IPS-20b (cell line): ENCODE results near the gene PICALM.
"Not testable (repeated sequence)": the region's sequence is repeated elsewhere in the genome, so short reads cannot be mapped to it uniquely, and the experiment has no call there.

ENCODE experiments used
- H3K27ac ChIP-seq: one replicate; pipeline ENCODE4 v1.5.1; 2013; ENCODE audit warnings: low read length
- H3K27me3 ChIP-seq: 2 replicates; pipeline ENCODE4 v1.6.1; 2013; ENCODE audit warnings: mild to moderate bottlenecking, low read length, inconsistent platforms; ENCODE audit not compliant: insufficient read depth
- H3K36me3 ChIP-seq: 2 replicates; pipeline ENCODE4 v1.6.1; 2013; ENCODE audit warnings: low read depth, mild to moderate bottlenecking, inconsistent platforms, low read length, moderate library complexity; ENCODE audit not compliant: insufficient read depth
- H3K4me1 ChIP-seq: 2 replicates; pipeline ENCODE4 v1.6.1; 2013; ENCODE audit warnings: mild to moderate bottlenecking, control low read depth, inconsistent platforms, low read length, moderate library complexity; ENCODE audit not compliant: insufficient read depth
- H3K4me3 ChIP-seq: 2 replicates; pipeline ENCODE4 v1.5.1; 2013; ENCODE audit warnings: mild to moderate bottlenecking, low read length, inconsistent platforms
- H3K9ac ChIP-seq: 2 replicates; pipeline ENCODE4 v1.6.1; 2013; ENCODE audit warnings: low read depth, mild to moderate bottlenecking, inconsistent platforms, low read length, moderate library complexity
- H3K9me3 ChIP-seq: 2 replicates; pipeline ENCODE4 v1.6.1; 2013; ENCODE audit warnings: mild to moderate bottlenecking, low read depth, low read length, inconsistent platforms; ENCODE audit not compliant: insufficient read depth

Gene PICALM

DNA sequence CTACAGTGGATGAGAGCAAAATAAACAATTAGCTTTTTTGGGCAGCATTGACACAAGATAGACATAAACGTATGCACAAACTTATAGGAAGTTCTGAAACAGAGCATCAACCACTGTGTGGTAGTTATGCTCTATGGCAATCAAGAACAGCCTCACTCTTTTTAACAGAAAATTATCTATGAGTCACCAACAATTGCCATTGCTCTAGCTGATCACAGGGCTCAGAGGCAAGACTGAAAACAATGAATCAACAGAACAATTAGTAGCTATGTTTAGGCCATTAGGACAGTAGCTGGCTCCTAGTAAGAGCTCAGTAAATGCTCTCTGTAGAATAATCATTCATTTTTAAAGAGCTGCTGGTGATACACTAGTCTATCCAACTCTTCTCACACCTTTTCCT lies 34.9 kb upstream of the PICALM start:
- no peaks in the 10 kb centered on the region for H3K36me3 ChIP-seq
- H3K27me3 ChIP-seq: no peaks in the 10 kb centered on the region
- no peaks in the 10 kb centered on the region for H3K9me3 ChIP-seq
- no peak overlapping the region for H3K9ac ChIP-seq
- no peak overlapping the region for H3K4me3 ChIP-seq
- H3K27ac ChIP-seq: no peak overlapping the region
- no peaks in the 10 kb centered on the region for H3K4me1 ChIP-seq

DNA sequence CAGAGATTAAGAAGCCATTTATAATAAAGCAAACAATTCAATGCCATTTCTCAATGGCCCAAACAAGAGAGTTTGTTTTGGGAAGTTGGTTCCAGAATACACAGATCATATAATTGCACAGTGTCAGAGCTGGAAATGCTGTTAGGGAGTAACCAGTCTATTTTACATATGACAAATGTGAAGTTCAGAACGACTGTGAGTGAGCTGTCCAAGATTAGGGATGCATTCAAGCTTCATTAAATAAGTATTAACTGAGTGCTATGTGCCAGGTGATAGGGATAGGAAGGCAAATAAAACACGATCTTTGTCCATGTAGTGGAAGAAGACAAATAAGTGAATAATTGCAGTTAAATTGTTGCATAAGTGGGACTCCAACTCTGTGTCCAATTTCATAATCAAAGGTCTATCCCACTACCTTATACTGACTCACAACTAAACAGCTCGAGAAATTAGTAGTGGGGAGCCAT lies 33.1 kb upstream of the PICALM start:
- Histone ChIP-seq H3K9me3 (no peaks in the 10 kb centered on the region), H3K9ac (no peak overlapping the region), H3K36me3 (no peaks in the 10 kb centered on the region), H3K27me3 (no peaks in the 10 kb centered on the region), H3K4me1 (no peaks in the 10 kb centered on the region), H3K27ac (no peak overlapping the region), H3K4me3 (no peak overlapping the region)

DNA sequence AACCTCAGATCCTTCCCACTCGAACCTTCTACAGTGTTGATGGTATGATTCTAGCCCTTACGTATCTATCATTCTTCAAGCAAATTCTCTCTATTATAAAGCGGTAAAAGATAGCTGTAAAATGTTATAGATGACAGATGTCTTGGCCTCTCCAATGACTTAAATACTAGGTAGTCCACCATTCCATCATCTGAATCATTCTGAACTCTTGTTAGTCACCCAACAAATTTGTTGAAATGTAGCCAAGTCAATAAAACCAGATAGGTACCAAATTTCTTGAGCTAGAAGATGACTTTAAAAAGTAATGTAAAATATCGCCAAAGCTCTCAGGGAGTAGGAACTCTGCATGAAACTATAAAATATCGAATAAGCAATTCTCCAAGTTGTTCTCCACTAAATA lies 32.6 kb upstream of the PICALM start:
- no peaks in the 10 kb centered on the region for H3K27me3 ChIP-seq
- H3K4me1 ChIP-seq: no peaks in the 10 kb centered on the region
- no peaks in the 10 kb centered on the region for H3K36me3 ChIP-seq
- no peak overlapping the region for H3K9ac ChIP-seq
- no peak overlapping the region for H3K27ac ChIP-seq
- no peak overlapping the region for H3K4me3 ChIP-seq
- no peaks in the 10 kb centered on the region for H3K9me3 ChIP-seq

DNA sequence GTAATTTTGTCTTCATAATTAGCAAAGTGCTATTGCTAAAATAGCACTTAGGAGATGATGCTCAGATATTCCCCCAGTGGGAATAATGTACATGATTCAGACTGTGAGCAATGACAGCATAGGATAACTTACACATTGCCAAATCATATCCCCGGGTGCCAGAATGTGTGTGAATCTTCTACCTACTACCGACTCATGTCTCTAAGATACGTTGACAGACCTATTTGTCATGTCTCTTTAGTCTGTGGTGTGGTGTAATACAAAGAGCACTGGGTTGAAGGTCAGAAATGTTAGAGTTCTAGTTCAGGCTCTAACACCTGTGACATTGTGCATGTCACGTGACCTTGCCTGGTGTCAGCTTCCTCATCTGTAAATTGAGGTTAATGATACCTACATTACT lies 31.0 kb upstream of the PICALM start:
- Histone ChIP-seq H3K27me3 (no peaks in the 10 kb centered on the region), H3K9ac (no peak overlapping the region), H3K36me3 (no peaks in the 10 kb centered on the region), H3K4me1 (no peaks in the 10 kb centered on the region), H3K4me3 (no peak overlapping the region), H3K9me3 (no peaks in the 10 kb centered on the region), H3K27ac (no peak overlapping the region)

DNA sequence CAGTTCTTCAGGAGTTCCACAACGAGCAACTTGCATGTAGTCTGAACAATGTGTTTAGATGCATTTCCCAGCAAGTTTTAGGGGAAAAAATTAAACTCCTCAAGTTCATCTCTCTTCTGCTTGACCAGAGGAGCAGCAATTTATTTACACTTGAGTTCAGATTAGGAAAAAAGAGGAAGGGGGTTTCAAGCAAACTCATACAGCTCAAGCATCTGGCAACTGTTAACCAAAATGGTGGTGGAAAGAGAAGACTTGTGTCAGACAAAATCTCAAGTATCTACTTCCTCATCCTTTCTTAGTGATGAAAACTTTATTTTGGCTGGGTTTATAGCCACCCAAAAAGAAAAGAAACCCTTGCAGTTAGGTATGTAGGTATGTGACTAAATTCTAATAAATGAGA lies 29.1 kb upstream of the PICALM start:
- Histone ChIP-seq H3K36me3 (no peaks in the 10 kb centered on the region), H3K27me3 (no peaks in the 10 kb centered on the region), H3K4me1 (no peaks in the 10 kb centered on the region), H3K27ac (no peak overlapping the region), H3K9me3 (no peaks in the 10 kb centered on the region), H3K9ac (no peak overlapping the region), H3K4me3 (no peak overlapping the region)

DNA sequence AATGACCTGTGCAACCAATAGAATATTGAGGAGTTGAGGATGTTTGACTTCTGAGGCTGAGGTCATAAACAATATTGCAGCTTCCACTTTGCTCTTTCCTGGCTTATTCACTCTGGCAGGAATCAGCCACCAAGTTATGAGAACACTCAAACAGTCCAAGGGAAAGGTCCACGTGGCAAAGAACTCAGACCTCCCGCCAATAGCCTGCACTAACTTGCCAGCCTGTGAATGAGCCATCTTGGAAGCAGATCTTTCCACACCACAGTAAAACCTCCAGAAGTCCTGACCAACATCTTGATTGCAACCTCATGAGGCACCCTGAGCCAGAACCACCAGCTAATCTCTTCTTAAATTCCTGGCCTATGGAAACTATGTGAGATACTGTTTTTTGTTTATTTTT lies 22.7 kb upstream of the PICALM start:
- H3K27me3 ChIP-seq: no peaks in the 10 kb centered on the region
- H3K27ac ChIP-seq: no peak overlapping the region
- no peaks in the 10 kb centered on the region for H3K4me1 ChIP-seq
- H3K4me3 ChIP-seq: no peak overlapping the region
- no peaks in the 10 kb centered on the region for H3K36me3 ChIP-seq
- H3K9ac ChIP-seq: no peak overlapping the region
- H3K9me3 ChIP-seq: no peaks in the 10 kb centered on the region

DNA sequence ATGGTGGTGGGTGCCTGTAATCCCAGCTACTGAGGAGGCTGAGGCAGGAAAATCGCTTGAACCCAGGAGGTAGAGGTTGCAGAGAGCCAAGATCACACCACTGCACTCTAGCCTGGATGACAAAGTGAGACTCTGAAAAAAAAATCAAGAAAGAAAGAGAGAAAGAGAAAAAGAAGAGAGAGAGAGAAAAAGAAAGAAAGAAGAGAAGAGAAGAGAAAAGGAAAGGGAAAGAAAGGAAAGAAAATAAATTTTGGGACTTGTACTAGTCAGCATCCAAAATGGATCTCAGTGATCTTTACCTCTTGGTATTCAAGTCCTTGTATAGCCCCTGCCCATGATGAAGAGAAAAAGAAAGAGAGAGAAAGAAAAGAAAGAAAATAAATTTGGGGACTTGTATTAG lies 22.2 kb upstream of the PICALM start:
- Histone ChIP-seq H3K9ac (no peak overlapping the region), H3K27me3 (no peaks in the 10 kb centered on the region), H3K27ac (no peak overlapping the region), H3K36me3 (no peaks in the 10 kb centered on the region), H3K9me3 (no peaks in the 10 kb centered on the region), H3K4me1 (no peaks in the 10 kb centered on the region), H3K4me3 (no peak overlapping the region)

DNA sequence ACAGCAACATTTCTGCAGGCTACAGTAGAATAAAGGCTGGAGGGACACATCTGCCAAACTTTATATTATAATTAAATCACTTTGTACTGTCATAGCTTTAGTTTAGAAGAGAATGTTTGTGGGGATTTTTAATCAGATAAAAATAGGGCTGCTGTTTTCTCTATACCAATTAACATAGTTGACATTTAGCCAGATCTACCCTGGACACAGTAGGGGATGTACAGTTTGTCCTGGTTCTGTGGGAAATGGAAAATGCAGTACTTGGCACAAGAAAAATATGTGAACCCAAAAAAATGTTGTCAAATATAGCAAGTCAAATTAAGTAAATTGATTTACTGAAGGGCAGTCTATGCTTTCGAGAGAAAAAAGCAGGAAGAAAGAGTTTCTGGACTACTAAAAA lies 20.8 kb upstream of the PICALM start:
- H3K36me3 ChIP-seq: no peaks in the 10 kb centered on the region

DNA sequence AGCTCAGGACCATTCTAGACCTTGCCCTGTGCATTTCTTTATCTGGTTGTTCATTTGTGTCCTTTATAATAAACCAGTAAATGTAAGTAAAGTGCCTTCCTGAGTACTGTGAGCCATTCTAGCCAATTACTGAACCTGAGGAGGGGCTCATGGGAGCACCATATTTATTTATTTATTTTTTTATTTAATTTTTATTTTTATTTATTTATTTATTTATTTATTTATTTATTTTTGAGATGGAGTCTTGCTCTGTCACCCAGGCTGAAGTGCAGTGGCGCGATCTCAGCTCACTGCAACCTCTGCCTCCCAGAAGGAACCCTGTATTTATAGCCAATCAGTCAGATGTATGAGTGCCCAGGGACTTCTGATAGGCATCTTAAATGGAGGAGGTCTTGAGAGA lies 18.8 kb upstream of the PICALM start:
- not testable (repeated sequence) for H3K27me3 ChIP-seq, H3K4me1 ChIP-seq, H3K9ac ChIP-seq, H3K9me3 ChIP-seq, H3K27ac ChIP-seq, H3K36me3 ChIP-seq, H3K4me3 ChIP-seq

More for the DNA sequence above, 20.8 kb upstream of the PICALM start:
- H3K9me3 ChIP-seq: no peaks in the 10 kb centered on the region
- no peaks in the 10 kb centered on the region for H3K27me3 ChIP-seq
- H3K4me3 ChIP-seq: no peak overlapping the region
- H3K9ac ChIP-seq: no peak overlapping the region
- H3K4me1 ChIP-seq: no peaks in the 10 kb centered on the region
- no peak overlapping the region for H3K27ac ChIP-seq

DNA sequence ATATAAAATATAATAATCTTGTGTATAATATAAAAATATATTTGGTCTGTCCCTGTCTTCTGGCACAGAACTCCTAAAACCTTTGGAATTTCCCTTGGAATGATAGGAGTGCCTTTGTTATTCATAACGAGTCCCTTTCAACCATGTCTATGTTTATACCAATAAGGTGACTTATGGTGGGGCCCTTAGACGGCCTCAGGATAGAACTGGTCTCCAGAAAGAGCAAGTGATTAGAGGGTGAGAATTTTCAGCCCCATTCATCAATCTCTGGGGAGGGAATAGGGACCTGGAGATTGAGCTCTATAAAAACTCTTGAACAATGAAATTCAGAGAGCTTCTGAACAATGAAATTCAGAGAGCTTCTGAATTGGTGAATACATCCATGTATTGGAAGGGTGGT lies 18.4 kb upstream of the PICALM start:
- H3K9me3 ChIP-seq: no peaks in the 10 kb centered on the region
- H3K9ac ChIP-seq: no peak overlapping the region
- no peaks in the 10 kb centered on the region for H3K27me3 ChIP-seq
- no peaks in the 10 kb centered on the region for H3K36me3 ChIP-seq
- H3K27ac ChIP-seq: no peak overlapping the region
- no peak overlapping the region for H3K4me3 ChIP-seq
- no peaks in the 10 kb centered on the region for H3K4me1 ChIP-seq

DNA sequence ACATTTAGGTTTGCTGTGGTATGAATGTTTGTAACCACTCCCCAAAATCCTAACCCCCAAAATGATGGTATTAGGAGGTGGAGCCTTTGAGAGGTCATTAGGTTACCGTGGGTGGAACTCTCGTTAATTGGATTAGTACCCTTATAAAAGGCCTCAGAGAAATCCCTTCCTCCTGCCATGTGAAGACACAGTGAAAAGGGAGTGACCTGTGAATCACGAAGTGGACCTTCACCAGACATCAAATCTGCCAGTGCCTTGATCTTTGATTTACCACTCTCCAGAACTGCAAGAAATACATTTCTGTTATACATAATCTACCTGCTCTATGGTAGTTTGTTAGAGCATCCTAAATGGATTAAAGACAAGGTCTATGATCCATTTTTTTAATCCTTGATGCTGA lies 12.6 kb upstream of the PICALM start:
- Histone ChIP-seq H3K36me3 (no peaks in the 10 kb centered on the region), H3K27me3 (no peaks in the 10 kb centered on the region), H3K4me1 (no peaks in the 10 kb centered on the region), H3K9me3 (no peaks in the 10 kb centered on the region), H3K9ac (no peak overlapping the region), H3K4me3 (no peak overlapping the region), H3K27ac (no peak overlapping the region)

DNA sequence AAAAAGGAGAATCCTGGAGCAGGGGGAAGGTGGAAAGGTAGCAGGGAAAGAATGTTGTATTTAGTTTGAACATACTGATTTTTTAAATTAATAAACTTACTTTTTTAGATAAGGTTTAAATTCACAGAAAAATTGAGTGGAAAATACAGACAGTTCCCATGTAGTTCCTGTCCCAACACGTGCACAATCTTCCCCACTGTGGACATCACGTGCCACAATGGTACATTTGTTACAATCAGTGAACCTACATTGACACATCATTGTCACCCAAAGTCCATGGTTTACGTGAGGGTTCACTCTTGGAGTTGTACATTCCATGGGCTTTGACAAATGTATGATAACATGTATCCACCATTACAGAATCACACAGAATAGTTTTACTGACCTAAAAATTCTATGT lies 10.5 kb upstream of the PICALM start:
- Histone ChIP-seq H3K9ac (no peak overlapping the region), H3K27me3 (no peaks in the 10 kb centered on the region), H3K4me1 (no peaks in the 10 kb centered on the region), H3K27ac (no peak overlapping the region), H3K36me3 (no peaks in the 10 kb centered on the region), H3K9me3 (no peaks in the 10 kb centered on the region), H3K4me3 (no peak overlapping the region)

DNA sequence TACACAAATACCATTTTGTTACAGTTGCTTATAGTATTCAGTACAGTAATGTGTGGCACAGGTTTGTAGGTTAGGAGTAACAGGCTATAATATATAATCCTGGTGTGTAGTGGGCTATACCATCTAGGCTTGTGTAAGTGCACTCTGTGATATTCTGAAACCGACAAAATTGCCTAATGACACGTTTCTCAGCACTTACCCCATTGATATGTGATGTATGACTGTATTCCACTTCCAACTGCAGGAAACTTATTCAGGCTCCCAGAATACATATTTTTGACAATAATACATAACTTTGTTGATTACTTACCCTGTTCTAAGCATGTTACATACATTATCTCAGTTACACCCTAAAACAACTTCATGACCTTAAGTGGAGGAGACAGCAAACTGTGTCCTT lies 5.1 kb upstream of the PICALM start:
- H3K9ac ChIP-seq: no peak overlapping the region
- no peaks in the 10 kb centered on the region for H3K9me3 ChIP-seq
- no peak overlapping the region for H3K27ac ChIP-seq
- no peaks in the 10 kb centered on the region for H3K36me3 ChIP-seq
- H3K4me3 ChIP-seq: no peak overlapping the region
- peaks cover 11% of the 10 kb centered on the region for H3K4me1 ChIP-seq
- no peaks in the 10 kb centered on the region for H3K27me3 ChIP-seq
